Measurements from ENCODE around the gene ACSL4. TPM values are rescaled to one million over a fixed set of nuclear protein-coding genes. Genes with fewer than 3 reads are reported as not detected.
A peak's percentile ranks its signal among the peaks of the same experiment; 100 is the strongest.

The ACSL4 gene
- total RNA-seq, 1 donor from 2014 or later, result 39.8 TPM

GRCh38 chrX:109716431-109717028 is 16.5 kb downstream of the ACSL4 start:
- intact Hi-C loops (cut with DNase I), result no loop called here
- Histone ChIP-seq H3K36me3 (no peaks in the 10 kb centered on the region), H3K27me3 (no peaks in the 10 kb centered on the region), H3K4me1 (peaks cover 10% of the 10 kb centered on the region), H3K4me3 (no peak overlapping the region), H3K9me3 (no peaks in the 10 kb centered on the region), H3K27ac (no peak overlapping the region)
- no peak for DNase-seq (ENCODE audit: extremely low spot score in 2 of 2)
- TF ChIP-seq POLR2A (IDR thresholded peaks at IDR 0.05) (no peak), POLR2AphosphoS5 (IDR thresholded peaks at IDR 0.05; ENCODE audit: insufficient read depth in 1 of 2, low read depth in 1 of 2) (no peak), CTCF (IDR thresholded peaks at IDR 0.05) (no peak)

GRCh38 chrX:109714340-109714958 is 18.6 kb downstream of the ACSL4 start:
- intact Hi-C loops (cut with DNase I), result no loop called here
- peaks cover 11% of the 10 kb centered on the region for H3K4me1 ChIP-seq

GRCh38 chrX:109710181-109710580 is 22.9 kb downstream of the ACSL4 start:
- DNase-seq (ENCODE audit: extremely low spot score in 2 of 2), result no peak
- Histone ChIP-seq H3K4me1 (peaks cover 22% of the 10 kb centered on the region), H3K9me3 (no peaks in the 10 kb centered on the region), H3K27ac (no peak overlapping the region), H3K4me3 (no peak overlapping the region), H3K27me3 (no peaks in the 10 kb centered on the region), H3K36me3 (no peaks in the 10 kb centered on the region)
- TF ChIP-seq POLR2AphosphoS5 (IDR thresholded peaks at IDR 0.05; ENCODE audit: insufficient read depth in 1 of 2, low read depth in 1 of 2) (no peak), CTCF (IDR thresholded peaks at IDR 0.05) (no peak), POLR2A (IDR thresholded peaks at IDR 0.05) (no peak)
- intact Hi-C loops (cut with DNase I), result no loop called here

More at GRCh38 chrX:109714340-109714958, 18.6 kb downstream of the ACSL4 start:
- no peak for DNase-seq (ENCODE audit: extremely low spot score in 2 of 2)
- Histone ChIP-seq H3K36me3 (no peaks in the 10 kb centered on the region), H3K27me3 (no peaks in the 10 kb centered on the region), H3K9me3 (no peaks in the 10 kb centered on the region), H3K27ac (no peak overlapping the region), H3K4me3 (no peak overlapping the region)
- TF ChIP-seq CTCF (IDR thresholded peaks at IDR 0.05), result no peak
- no peak for TF ChIP-seq POLR2AphosphoS5 (IDR thresholded peaks at IDR 0.05; ENCODE audit: insufficient read depth in 1 of 2, low read depth in 1 of 2)

- no peaks in the 10 kb centered on the region for H3K9me3 ChIP-seq
- no peaks in the 10 kb centered on the region for H3K27me3 ChIP-seq
- no peak overlapping the region for H3K4me3 ChIP-seq
- H3K27ac ChIP-seq, result peak overlapping the region; percentile 37
- TF ChIP-seq POLR2AphosphoS5 (IDR thresholded peaks at IDR 0.05; ENCODE audit: insufficient read depth in 1 of 2, low read depth in 1 of 2), result no peak
- TF ChIP-seq POLR2A (IDR thresholded peaks at IDR 0.05), result no peak
- no peak for TF ChIP-seq CTCF (IDR thresholded peaks at IDR 0.05)
- DNase-seq (ENCODE audit: extremely low spot score in 2 of 2), result no peak
- no peaks in the 10 kb centered on the region for H3K36me3 ChIP-seq
- intact Hi-C loops (cut with DNase I), result no loop called here
- peaks cover 22% of the 10 kb centered on the region for H3K4me1 ChIP-seq
Observed at GRCh38 chrX:109709129-109709631, 23.9 kb downstream of the ACSL4 start.

GRCh38 chrX:109707720-109708119 is 25.3 kb downstream of the ACSL4 start:
- TF ChIP-seq POLR2AphosphoS5 (IDR thresholded peaks at IDR 0.05; ENCODE audit: insufficient read depth in 1 of 2, low read depth in 1 of 2) (no peak), CTCF (IDR thresholded peaks at IDR 0.05) (no peak), POLR2A (IDR thresholded peaks at IDR 0.05) (no peak)
- intact Hi-C loops (cut with DNase I), result no loop called here
- no peaks in the 10 kb centered on the region for H3K9me3 ChIP-seq

More at GRCh38 chrX:109707720-109708119, 25.3 kb downstream of the ACSL4 start:
- no peaks in the 10 kb centered on the region for H3K27me3 ChIP-seq
- peaks cover 22% of the 10 kb centered on the region for H3K4me1 ChIP-seq
- DNase-seq (ENCODE audit: extremely low spot score in 2 of 2), result no peak
- H3K36me3 ChIP-seq, result no peaks in the 10 kb centered on the region
- no peak overlapping the region for H3K4me3 ChIP-seq
- no peak overlapping the region for H3K27ac ChIP-seq

Measured in vagina (tissue), 2 donors.